ENCODE data around the gene SCGB2A2.

The SCGB2A2 gene

DNA sequence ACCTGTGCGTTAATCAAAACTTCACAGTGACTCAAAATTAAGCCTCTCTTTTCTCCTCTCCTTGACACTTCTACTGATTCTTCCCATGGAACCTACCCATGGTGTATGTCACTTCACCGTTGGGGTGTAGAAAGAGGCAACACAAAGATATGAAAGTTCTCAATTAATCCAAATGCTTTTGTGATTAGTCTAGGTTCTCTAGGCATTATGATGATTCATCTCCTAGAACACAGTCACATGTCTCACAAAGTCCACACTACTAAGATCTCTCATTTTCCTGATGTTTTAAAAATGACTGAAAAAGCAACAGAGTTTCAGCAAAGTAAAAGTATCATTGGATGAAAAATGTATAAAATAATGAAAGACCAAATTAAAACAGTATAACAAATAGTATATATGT lies 13.7 kb upstream of the SCGB2A2 start:
- TF ChIP-seq, protein P1, sequence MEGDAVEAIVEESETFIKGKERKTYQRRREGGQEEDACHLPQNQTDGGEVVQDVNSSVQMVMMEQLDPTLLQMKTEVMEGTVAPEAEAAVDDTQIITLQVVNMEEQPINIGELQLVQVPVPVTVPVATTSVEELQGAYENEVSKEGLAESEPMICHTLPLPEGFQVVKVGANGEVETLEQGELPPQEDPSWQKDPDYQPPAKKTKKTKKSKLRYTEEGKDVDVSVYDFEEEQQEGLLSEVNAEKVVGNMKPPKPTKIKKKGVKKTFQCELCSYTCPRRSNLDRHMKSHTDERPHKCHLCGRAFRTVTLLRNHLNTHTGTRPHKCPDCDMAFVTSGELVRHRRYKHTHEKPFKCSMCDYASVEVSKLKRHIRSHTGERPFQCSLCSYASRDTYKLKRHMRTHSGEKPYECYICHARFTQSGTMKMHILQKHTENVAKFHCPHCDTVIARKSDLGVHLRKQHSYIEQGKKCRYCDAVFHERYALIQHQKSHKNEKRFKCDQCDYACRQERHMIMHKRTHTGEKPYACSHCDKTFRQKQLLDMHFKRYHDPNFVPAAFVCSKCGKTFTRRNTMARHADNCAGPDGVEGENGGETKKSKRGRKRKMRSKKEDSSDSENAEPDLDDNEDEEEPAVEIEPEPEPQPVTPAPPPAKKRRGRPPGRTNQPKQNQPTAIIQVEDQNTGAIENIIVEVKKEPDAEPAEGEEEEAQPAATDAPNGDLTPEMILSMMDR (IDR thresholded peaks at IDR 0.05; ENCODE audit: low read depth, low read length), result no peak
- peaks cover 9% of the 10 kb centered on the region for H3K9me3 ChIP-seq (ENCODE audit: severe bottlenecking)
- no peaks in the 10 kb centered on the region for H3K27me3 ChIP-seq (ENCODE audit: insufficient read depth, low read depth, severe bottlenecking)
- no peak for DNase-seq
- no peaks in the 10 kb centered on the region for H3K36me3 ChIP-seq
- no peak overlapping the region for H3K4me3 ChIP-seq (ENCODE audit: low read depth, low read length)
- no peak overlapping the region for H3K27ac ChIP-seq

DNA sequence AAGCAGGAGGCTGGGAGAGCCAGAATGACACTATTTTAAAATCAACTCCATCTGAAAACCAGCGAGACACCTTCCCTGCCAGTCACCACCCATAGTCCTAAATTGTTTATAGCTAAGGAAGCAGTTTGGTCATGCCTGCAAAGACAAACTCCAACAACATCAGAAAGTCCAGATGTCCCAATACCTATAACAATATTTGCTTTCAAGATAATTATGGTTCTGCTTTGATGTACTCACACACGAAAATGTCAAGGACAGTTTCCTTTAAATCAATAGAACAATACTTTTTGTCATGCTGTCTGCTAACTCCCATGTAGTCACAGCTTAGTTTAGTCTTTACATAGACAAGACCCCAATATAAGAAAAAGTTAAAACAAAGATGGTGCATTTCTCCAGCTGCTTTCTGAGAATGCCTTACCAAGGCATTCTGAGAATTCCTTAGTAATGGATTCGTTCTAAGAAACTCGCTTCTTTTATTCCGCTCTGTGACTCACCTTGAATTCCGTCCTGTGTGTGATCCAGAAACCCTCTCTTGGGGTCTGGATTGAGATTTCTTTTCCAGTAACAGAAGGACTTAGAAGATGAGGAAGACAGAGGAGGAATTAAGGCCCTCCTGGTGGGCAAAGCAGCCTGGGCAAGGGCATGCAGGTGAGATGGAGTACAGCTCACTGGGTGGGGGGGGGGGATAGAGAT lies 9.6 kb upstream of the SCGB2A2 start:
- no peaks in the 10 kb centered on the region for H3K36me3 ChIP-seq
- no peak overlapping the region for H3K4me3 ChIP-seq (ENCODE audit: low read depth, low read length)
- H3K27me3 ChIP-seq (ENCODE audit: insufficient read depth, low read depth, severe bottlenecking), result no peaks in the 10 kb centered on the region
- no peaks in the 10 kb centered on the region for H3K9me3 ChIP-seq (ENCODE audit: severe bottlenecking)
- TF ChIP-seq, protein P1 (IDR thresholded peaks at IDR 0.05; ENCODE audit: low read depth, low read length), result no peak
- DNase-seq, result no peak
- H3K27ac ChIP-seq, result no peak overlapping the region

DNA sequence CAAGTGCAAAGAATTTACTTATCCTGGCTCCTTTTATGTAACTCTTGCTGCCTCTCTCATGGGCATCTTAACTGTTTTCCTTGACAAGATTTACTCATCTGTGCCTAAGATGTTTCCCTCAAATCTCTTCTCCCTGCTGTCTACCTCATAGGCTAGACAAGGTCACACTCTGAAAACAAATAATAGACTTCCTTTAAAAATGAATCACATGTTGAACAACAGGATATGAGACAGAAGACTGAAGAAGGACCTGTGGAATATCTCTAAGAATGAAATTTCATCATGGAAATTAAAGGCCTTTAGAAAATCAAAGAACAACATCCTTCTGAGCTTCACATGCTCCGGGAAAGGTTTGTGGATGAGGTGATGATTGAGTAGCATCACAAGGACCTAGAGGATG lies 6.0 kb upstream of the SCGB2A2 start:
- H3K9me3 ChIP-seq (ENCODE audit: severe bottlenecking), result no peaks in the 10 kb centered on the region
- DNase-seq, result no peak
- no peaks in the 10 kb centered on the region for H3K36me3 ChIP-seq
- H3K27me3 ChIP-seq (ENCODE audit: insufficient read depth, low read depth, severe bottlenecking), result no peaks in the 10 kb centered on the region
- TF ChIP-seq, protein P1 (IDR thresholded peaks at IDR 0.05; ENCODE audit: low read depth, low read length), result no peak
- H3K4me3 ChIP-seq (ENCODE audit: low read depth, low read length), result no peak overlapping the region
- H3K27ac ChIP-seq, result no peak overlapping the region

DNA sequence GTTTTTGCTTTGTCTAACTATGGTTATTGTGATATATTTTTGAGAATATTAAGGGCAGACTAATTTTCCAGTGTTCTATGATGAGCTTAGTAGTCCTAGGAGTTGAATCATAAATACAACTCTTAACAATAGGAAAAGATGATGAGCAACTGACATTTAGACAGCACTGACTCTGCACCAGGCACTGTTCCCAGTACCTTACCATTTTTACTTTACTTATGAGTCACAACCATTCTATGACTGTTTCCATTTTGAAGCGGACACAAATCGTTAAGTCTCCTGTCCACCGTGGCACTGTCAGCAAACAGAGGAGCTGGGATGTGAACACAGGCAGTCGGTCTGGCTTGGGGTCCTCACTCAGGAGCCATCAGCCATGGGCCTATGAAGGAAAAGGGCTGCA lies 3.4 kb upstream of the SCGB2A2 start:
- Histone ChIP-seq H3K36me3 (no peaks in the 10 kb centered on the region), H3K27me3 (ENCODE audit: insufficient read depth, low read depth, severe bottlenecking) (no peaks in the 10 kb centered on the region), H3K4me3 (ENCODE audit: low read depth, low read length) (no peak overlapping the region), H3K9me3 (ENCODE audit: severe bottlenecking) (no peaks in the 10 kb centered on the region), H3K27ac (no peak overlapping the region)
- TF ChIP-seq, protein P1 (IDR thresholded peaks at IDR 0.05; ENCODE audit: low read depth, low read length), result no peak
- DNase-seq, result no peak

DNA sequence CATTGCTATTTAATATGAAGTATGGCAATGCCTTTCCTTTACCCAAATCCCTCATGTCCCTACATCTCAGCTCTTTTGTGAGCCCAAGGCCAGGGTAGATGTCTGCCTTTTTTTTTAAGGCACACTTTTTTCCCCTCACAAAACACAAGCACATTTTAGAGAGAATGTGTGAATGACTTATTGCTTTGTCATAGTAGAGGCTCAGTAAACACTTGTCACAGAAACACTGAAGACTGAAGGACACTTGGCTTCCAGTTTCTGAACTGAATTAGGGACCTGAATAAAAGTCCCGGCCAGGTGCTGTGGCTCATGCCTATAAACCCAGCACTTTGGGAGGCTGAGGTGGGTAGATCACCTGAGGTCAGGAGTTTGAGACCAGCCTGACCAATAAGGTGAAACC lies 2.9 kb upstream of the SCGB2A2 start:
- H3K27me3 ChIP-seq (ENCODE audit: insufficient read depth, low read depth, severe bottlenecking), result no peaks in the 10 kb centered on the region
- no peak for DNase-seq

More for the DNA sequence above, 2.9 kb upstream of the SCGB2A2 start:
- Histone ChIP-seq H3K4me3 (ENCODE audit: low read depth, low read length) (no peak overlapping the region), H3K9me3 (ENCODE audit: severe bottlenecking) (no peaks in the 10 kb centered on the region), H3K27ac (no peak overlapping the region), H3K36me3 (no peaks in the 10 kb centered on the region)
- TF ChIP-seq, protein P1 (IDR thresholded peaks at IDR 0.05; ENCODE audit: low read depth, low read length), result no peak

Data from WERI-Rb-1 (cell line).